ENCODE results near the gene LGI4.

DNA sequence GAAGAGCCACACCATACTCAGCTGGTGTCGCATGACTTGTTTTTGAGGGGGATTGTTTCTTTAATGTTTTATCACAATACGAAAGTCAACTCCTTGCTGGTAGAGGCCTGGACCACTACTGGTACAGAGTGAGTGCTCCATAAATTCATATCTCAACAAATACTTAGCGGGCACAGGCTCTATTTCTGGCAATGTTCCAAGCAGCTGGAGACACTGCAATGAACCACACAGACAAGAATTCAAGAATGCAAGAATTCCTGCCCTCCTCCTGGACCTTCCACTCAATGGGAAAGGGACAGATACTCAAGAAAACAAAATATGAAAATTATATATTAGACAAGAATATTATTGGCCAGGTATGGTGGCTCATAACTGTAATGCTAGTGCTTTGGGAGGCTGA is 14.6 kb upstream of the LGI4 start:
- TF ChIP-seq, protein P1, sequence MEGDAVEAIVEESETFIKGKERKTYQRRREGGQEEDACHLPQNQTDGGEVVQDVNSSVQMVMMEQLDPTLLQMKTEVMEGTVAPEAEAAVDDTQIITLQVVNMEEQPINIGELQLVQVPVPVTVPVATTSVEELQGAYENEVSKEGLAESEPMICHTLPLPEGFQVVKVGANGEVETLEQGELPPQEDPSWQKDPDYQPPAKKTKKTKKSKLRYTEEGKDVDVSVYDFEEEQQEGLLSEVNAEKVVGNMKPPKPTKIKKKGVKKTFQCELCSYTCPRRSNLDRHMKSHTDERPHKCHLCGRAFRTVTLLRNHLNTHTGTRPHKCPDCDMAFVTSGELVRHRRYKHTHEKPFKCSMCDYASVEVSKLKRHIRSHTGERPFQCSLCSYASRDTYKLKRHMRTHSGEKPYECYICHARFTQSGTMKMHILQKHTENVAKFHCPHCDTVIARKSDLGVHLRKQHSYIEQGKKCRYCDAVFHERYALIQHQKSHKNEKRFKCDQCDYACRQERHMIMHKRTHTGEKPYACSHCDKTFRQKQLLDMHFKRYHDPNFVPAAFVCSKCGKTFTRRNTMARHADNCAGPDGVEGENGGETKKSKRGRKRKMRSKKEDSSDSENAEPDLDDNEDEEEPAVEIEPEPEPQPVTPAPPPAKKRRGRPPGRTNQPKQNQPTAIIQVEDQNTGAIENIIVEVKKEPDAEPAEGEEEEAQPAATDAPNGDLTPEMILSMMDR (conservative IDR thresholded peaks at IDR 0.05; ENCODE audit: low read length) = no peak
- no peak for TF ChIP-seq EZH2phosphoT487 (IDR thresholded peaks at IDR 0.05; ENCODE audit: borderline replicate concordance)
